GM12874 (cell line): ENCODE results near the gene KIF26B.

Source experiments
- CTCF ChIP-seq: IDR thresholded peaks from 2 replicates; pipeline ENCODE4 v1.5.1; 2011; ENCODE audit warnings: low read depth, mild to moderate bottlenecking, control low read depth, low read length, moderate library complexity; ENCODE audit not compliant: insufficient read depth

KIF26B gene

GRCh38 chr1:245211761-245212160, 57.0 kb downstream of the KIF26B start:
- no peak for TF ChIP-seq CTCF

GRCh38 chr1:245212221-245212710, 57.5 kb downstream of the KIF26B start:
- no peak for TF ChIP-seq CTCF

DNA sequence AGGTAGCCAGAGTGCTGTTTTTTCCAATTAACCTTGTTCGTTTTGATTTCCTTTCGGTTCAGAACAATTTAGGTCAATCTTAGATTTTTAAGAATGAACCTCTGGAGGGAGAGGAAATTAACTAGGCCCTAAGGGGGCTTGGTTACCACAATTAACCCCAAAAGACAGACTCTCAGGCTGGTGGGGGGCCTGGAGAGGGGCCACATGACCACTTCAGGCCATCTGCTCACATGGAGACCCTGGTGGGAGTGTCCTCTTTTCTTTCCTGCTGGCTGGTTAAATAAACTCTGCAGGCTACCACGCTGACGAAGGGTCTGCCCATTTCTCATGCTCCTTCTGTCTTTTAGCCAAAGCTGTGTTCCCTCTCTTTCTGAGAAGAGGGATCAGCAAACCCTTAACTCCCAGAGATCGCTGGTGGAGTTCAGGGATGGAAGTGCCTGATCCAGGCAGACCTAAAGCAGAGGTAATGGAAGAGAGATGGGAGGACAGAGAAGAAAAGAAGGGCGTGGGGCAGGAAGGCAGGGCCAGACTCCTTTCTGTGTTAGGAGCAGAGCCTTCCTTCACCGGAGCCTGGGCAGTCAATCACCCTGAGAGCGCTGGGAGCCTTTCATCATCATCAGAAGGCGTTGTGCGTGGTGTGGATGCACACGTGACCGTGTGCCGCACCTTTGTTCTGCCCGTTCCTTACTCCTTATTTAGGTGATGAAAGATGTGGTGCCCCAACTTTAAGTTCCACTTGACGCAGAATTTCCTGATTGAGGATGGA, 58.5 kb downstream of the KIF26B start:
- TF ChIP-seq CTCF, result no peak

- TF ChIP-seq CTCF, result no peak
Measured at GRCh38 chr1:245215071-245215470, 60.3 kb downstream of the KIF26B start.

- TF ChIP-seq CTCF, result no peak
Measured at GRCh38 chr1:245216366-245217115, 61.8 kb downstream of the KIF26B start.

DNA sequence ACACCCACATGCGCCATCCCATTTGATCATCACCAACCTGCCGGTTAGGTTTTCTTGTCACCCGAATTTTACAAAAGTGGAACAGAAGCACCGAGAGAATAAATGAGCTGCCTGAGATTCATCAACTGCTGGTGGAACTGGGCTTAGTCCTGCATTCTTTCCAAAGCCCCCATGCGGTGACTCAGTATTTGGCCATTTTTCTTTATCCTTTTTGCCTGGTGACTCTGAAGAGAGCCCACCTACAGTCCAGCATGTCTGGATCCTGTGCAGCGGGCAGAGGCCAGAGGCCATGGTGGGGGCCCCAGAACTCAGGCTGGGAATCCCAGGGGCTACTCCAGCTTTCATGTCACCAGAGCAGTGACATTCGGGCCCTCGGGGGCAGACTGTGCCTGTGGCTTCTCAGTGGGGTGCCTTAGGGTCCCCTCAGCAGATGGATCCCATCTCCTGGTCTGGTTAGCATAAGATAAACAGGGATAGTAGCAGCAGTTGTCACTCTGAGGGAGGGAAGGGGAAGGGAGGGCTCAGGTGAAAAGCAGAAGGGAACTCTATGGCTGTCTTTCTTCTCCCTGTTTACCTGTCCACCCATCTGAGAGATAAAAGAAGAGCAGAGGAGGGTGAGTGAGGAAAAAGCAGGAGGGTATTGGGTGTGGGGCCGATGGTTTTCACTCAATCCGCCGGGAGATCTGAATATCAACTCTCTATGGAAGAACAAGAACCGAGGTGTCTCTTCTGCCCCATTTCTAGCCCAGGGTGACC, 63.2 kb downstream of the KIF26B start:
- TF ChIP-seq CTCF, result no peak
